ENCODE measurements around the gene SLC7A5.
"Not testable (repeated sequence)": the region's sequence is repeated elsewhere in the genome, so short reads cannot be mapped to it uniquely, and the experiment has no call there.

Gene SLC7A5

DNA sequence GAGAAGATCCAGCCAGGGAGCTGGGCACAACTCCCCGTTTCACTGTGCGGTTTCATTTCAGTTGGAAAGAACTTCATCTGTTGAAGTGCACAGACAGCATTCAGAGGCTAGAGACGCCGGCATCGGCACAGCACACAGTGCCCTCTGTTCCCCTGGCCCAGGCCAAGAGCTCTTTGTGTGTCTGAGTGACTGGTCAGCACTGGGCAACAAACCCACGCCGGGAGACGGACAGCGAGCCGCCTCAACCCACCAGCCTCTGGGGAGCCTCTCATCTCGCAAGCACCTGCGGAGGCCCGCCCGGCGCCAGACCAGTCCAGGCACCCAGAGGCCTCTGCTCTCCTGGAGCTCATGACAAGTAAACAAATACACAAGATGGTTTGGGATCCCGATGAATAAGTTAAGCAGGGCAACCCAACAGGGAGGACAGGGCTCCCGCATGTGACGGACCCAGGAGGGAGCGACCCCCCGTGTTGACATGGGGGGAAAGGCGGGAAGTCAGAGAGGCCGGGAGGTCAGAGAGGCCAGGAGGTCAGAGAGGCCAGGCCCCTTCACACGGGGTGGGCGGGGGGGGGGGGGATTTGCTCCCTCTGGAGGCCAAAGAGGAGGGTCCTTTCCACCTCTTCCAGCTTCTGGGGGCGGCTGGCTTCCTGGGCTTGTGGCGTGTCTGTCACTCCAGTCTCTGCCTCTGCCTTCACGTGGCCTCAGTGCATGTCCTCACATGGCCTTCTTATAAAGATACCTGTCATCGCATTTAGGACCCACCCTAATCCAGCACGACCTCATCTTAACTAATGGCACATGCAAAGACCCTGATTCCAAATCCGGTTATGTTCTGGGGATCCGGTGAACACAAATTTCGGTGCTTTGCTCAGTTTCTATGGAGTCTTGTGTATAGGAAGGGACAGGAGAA, 77.8 kb downstream of the SLC7A5 start:
- DNase-seq (ENCODE audit: low spot score) = no peak

- DNase-seq (ENCODE audit: low spot score) = no peak
Observed at GRCh38 chr16:87790292-87791100, 78.8 kb downstream of the SLC7A5 start.

- DNase-seq (ENCODE audit: low spot score) = peak; percentile 65
Observed at GRCh38 chr16:87789437-87790291, 79.6 kb downstream of the SLC7A5 start.

DNA sequence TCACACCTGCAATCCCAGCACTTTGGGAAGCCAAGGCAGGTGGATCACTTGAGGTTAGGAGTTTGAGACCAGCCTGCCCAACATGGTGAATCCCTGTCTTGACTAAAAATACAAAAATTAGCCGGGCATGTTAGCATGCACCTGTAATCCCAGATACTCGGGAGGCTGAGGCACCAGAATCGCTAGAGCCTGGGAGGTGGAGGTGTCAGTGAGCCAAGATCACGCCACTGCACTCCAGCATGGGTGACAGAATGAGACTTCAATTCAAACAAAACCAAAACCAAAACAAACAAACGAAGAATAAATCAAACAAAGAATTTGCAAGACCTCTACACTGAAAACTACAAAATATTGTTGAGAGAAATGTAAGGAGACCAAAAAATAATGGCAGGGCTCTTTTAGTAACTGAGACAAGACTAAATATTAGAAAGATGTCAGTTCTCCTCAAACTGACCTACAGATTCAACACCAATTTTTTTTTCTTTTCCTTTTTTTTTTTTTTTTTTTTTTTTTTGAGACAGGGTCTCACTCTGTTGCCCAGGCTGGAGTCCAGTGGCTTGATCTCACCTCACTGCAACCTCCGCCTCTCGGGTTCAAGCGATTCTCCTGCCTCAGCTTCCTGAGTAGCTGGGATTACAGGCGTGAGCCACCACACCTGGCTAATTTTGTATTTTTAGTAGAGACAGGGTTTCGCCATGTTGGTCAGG, 80.4 kb downstream of the SLC7A5 start:
- DNase-seq (ENCODE audit: low spot score) = not testable (repeated sequence)

- DNase-seq (ENCODE audit: low spot score) = not testable (repeated sequence)
Observed at GRCh38 chr16:87787451-87788091, 81.7 kb downstream of the SLC7A5 start.

DNA sequence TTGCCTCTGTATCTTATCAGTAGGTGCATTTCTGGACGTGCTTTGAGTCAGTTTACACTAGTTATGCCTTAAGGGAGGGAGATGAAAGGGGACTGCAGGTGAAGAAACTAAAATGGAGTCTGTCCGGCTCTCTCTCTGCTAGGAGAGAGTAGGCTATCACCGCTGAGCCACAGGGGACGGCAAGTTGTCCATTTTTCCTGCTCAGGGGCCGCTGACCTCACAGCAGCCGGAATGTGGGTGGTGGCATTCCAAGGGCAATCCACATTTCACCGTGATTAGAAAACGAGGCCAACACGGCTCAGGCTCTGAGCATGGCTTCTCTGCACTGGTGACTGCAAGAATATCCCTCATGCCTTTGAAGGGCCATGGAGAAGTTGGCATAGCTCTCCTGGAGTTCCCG, 84.5 kb downstream of the SLC7A5 start:
- peak; percentile 63 for DNase-seq (ENCODE audit: low spot score)

- no peak for DNase-seq (ENCODE audit: low spot score)
Observed at GRCh38 chr16:87782033-87782432, 87.3 kb downstream of the SLC7A5 start.

DNA sequence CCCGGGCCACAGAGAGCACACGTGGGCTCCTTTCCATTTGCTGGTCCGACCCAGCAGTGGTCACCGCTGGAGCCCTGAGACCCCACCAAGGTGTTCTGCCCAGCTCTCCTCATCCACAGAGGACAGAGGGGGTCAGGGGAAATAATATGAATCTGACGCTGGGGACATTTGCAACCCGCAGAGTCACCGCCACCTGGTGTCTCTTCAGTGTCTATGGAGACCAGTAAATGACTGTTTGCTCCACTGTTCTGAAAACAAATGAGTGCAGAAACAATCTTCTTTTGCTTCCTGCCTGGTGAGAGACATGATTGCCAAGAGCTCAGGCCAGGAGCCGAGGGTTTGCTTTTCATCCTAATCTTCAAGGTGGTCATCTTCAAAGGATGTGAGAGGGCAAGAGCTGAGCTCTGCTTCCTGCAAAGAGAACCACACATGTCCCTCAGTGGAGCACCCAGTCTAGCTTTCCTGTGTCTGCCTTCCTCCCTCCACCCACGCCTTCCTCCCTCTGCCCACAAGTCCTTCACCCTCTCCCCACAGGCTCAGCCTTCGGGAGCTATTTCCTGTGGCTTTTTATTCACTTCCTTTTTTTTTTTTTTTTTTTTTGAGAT, 88.8 kb downstream of the SLC7A5 start:
- DNase-seq (ENCODE audit: low spot score) = no peak
